NCI-H1048 (cell line): ENCODE data around the gene CDON.

Source experiments
- DNase-seq: peaks from one replicate; lab custom pipeline; 2025; lab: John Stamatoyannopoulos, UW

The CDON gene

GRCh38 chr11:126062679-126063506, at the start of gene CDON:
TSS of gene CDON (minus strand) at chr11:126062866. CDS start at chr11:126023476, 39,390 bp downstream.
- DNase-seq = peak; percentile 88

- DNase-seq = no peak
These were observed 48.9 kb upstream of the CDON start for GRCh38 chr11:126111458-126112116.

GRCh38 chr11:126109941-126110731, 47.5 kb upstream of the CDON start:
- no peak for DNase-seq

- DNase-seq = no peak
These were observed 44.1 kb upstream of the CDON start for GRCh38 chr11:126106594-126107328.

GRCh38 chr11:126105748-126106080, 43.0 kb upstream of the CDON start:
- DNase-seq = no peak

- DNase-seq = no peak
These were observed 42.5 kb upstream of the CDON start for GRCh38 chr11:126105022-126105747.

- DNase-seq = no peak
These were observed 41.8 kb upstream of the CDON start for GRCh38 chr11:126104420-126104819.

- no peak for DNase-seq
These were observed 40.5 kb upstream of the CDON start for GRCh38 chr11:126103150-126103549.

- no peak for DNase-seq
These were observed 39.8 kb upstream of the CDON start for GRCh38 chr11:126102436-126102981.

- no peak for DNase-seq
These were observed 39.2 kb upstream of the CDON start for GRCh38 chr11:126101930-126102283.

- no peak for DNase-seq
These were observed 38.7 kb upstream of the CDON start for GRCh38 chr11:126101251-126101929.

GRCh38 chr11:126100716-126101115, 38.0 kb upstream of the CDON start:
- no peak for DNase-seq

- no peak for DNase-seq
These were observed 35.6 kb upstream of the CDON start for GRCh38 chr11:126098204-126098769.

GRCh38 chr11:126095745-126096144, 33.1 kb upstream of the CDON start:
- no peak for DNase-seq

GRCh38 chr11:126090452-126090851, 27.8 kb upstream of the CDON start:
- no peak for DNase-seq

GRCh38 chr11:126088999-126089398, 26.3 kb upstream of the CDON start:
- no peak for DNase-seq

- DNase-seq = no peak
These were observed 23.6 kb upstream of the CDON start for GRCh38 chr11:126086248-126086647.

GRCh38 chr11:126084608-126084912, 21.9 kb upstream of the CDON start:
- no peak for DNase-seq

- no peak for DNase-seq
These were observed 21.4 kb upstream of the CDON start for GRCh38 chr11:126083829-126084607.
